ENCODE results near the gene SETDB2.

Gene SETDB2, protein sequence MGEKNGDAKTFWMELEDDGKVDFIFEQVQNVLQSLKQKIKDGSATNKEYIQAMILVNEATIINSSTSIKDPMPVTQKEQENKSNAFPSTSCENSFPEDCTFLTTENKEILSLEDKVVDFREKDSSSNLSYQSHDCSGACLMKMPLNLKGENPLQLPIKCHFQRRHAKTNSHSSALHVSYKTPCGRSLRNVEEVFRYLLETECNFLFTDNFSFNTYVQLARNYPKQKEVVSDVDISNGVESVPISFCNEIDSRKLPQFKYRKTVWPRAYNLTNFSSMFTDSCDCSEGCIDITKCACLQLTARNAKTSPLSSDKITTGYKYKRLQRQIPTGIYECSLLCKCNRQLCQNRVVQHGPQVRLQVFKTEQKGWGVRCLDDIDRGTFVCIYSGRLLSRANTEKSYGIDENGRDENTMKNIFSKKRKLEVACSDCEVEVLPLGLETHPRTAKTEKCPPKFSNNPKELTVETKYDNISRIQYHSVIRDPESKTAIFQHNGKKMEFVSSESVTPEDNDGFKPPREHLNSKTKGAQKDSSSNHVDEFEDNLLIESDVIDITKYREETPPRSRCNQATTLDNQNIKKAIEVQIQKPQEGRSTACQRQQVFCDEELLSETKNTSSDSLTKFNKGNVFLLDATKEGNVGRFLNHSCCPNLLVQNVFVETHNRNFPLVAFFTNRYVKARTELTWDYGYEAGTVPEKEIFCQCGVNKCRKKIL

DNA sequence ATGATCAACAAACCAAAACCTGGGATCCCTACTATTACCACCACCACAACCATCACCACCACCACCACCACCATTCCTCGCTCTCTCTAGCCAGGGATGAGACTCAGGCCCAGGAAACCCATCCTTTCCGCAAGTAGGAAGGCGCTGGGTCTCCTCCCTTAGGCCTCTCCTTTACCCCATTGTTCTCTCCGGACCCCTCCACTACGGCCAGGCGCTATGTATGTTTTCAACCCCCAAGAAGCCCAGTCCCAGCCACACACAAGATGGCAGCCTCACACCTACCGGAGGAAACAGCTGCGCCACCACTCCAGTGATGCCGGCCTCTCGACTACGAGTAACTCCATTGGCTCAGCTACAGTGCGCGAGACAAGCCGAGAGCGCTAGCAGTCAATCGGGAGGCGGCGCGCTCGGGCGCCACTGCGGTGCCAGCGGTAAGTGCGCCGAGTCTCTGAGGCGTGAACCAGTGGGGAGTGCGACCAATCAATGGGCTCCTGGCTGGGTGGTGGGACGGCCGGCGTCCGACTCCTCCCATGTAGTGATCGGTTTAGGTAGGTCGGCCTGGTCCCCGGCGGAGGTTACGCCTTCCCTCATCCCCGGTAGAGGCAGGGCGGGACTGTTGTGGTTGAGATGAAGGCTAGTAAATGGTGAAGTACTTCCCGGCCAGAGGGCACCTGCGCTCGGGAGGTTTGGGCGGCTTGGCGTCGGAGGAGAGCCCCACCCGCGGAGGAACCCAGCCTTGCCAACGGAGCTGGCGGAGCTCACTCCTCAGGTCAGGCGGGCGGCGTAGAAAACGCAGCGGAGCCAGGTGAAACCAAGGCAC is at the start of gene SETDB2, which contains the start of gene CAB39L:
SETDB2 (plus strand) TSS at position 571 of the 820 bp plus-strand sequence. CDS start 7,620 bp downstream, outside the sequence.
CAB39L (minus strand) TSS at position 361 of the 820 bp plus-strand sequence. CDS start 61,154 bp downstream, outside the sequence.
- DNase-seq (ENCODE audit: low read depth): peak; percentile 98
- TF ChIP-seq, protein P1, sequence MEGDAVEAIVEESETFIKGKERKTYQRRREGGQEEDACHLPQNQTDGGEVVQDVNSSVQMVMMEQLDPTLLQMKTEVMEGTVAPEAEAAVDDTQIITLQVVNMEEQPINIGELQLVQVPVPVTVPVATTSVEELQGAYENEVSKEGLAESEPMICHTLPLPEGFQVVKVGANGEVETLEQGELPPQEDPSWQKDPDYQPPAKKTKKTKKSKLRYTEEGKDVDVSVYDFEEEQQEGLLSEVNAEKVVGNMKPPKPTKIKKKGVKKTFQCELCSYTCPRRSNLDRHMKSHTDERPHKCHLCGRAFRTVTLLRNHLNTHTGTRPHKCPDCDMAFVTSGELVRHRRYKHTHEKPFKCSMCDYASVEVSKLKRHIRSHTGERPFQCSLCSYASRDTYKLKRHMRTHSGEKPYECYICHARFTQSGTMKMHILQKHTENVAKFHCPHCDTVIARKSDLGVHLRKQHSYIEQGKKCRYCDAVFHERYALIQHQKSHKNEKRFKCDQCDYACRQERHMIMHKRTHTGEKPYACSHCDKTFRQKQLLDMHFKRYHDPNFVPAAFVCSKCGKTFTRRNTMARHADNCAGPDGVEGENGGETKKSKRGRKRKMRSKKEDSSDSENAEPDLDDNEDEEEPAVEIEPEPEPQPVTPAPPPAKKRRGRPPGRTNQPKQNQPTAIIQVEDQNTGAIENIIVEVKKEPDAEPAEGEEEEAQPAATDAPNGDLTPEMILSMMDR (IDR thresholded peaks at IDR 0.05; ENCODE audit: control insufficient read depth, extremely low read depth, insufficient read depth): peak; percentile 27; the same call in 1 of the 2 replicates

DNA sequence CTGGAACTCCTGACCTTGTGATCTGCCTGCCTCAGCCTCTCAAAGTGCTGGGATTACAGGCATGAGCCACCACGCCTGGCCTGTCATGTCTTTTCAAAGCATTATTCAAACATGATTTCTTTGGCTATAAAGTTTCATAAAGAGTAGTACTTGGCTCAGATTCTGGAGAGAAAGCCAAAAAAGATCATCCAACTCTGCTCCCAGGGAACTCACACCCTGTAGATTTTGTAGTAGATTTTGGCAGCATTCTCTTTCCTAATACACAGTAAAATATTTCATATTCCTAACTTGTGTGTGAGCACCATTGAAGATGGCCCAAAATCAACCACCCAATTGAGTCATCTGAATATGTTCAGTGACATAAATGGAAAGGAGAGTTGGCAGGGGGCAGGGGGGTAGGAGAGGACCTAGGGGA is 48.6 kb upstream of the SETDB2 start:
- TF ChIP-seq, protein P1 (IDR thresholded peaks at IDR 0.05; ENCODE audit: control insufficient read depth, extremely low read depth, insufficient read depth): no peak

More for the DNA sequence above, at the start of gene SETDB2, which contains the start of gene CAB39L:
- peak within 1 kb of the TSS; percentile 62 for H3K4me3 ChIP-seq (ENCODE audit: low read depth, low read length)

DNA sequence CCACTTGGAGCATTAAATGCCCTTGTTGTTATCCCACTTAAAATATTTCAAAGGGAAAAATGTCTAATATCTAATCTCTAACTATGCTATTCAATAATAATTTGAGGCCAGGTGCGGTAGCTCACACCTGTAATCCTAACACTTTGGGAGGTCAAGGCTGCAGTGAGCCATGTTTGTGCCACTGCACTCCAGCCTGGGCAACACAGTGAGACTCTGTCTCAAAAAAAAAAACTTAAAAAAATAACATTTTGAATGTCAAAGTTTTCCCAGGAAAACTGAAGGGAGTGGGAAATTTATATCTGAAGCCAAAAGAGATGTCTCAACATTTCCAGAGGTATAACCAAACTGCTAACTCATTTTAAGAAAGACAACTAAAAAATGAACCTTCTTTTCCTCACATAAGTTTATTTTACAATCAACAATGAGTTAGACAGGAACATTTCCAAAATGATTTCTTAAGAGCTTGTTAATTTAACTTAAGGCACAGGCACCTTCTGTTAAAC is 48.1 kb upstream of the SETDB2 start:
- no peak overlapping the region for H3K4me3 ChIP-seq (ENCODE audit: low read depth, low read length)
- TF ChIP-seq, protein P1 (IDR thresholded peaks at IDR 0.05; ENCODE audit: control insufficient read depth, extremely low read depth, insufficient read depth): no peak
- no peak for DNase-seq (ENCODE audit: low read depth)

More for the DNA sequence above, 48.6 kb upstream of the SETDB2 start:
- H3K4me3 ChIP-seq (ENCODE audit: low read depth, low read length): no peak overlapping the region
- peak; percentile 92 for DNase-seq (ENCODE audit: low read depth)

DNA sequence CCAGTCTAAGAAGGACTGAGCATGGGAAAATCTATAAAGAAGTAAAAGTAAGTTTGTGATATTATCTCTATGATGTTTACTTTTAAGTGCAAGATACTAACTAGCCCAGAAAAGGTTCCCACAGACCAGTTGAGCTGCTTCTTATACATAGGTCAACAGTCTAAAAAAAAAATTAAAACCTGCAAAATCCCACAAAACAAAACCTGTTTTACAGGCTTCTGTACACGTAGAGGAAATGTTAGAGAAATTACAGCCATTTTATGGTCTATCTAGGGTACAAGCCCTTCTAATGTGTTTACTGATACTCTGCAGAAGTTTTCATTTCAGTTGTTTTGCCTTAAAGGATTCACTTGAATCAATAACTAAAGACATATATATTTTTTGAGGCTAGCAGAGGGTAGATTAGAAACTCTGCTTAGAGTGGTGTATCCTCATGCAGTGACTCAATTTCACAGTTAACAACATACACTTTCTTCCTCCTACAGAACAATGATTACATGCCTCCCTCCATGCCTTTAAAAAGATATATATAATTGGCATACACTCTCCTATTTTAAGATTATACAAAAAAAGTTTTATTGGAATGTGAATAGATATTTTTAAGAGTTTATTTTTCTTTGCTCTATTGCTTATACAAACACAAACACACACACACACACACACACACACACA is 44.1 kb upstream of the SETDB2 start:
- DNase-seq (ENCODE audit: low read depth): peak; percentile 99
- peak overlapping the region; percentile 82 for H3K4me3 ChIP-seq (ENCODE audit: low read depth, low read length)
- TF ChIP-seq, protein P1 (IDR thresholded peaks at IDR 0.05; ENCODE audit: control insufficient read depth, extremely low read depth, insufficient read depth): no peak

DNA sequence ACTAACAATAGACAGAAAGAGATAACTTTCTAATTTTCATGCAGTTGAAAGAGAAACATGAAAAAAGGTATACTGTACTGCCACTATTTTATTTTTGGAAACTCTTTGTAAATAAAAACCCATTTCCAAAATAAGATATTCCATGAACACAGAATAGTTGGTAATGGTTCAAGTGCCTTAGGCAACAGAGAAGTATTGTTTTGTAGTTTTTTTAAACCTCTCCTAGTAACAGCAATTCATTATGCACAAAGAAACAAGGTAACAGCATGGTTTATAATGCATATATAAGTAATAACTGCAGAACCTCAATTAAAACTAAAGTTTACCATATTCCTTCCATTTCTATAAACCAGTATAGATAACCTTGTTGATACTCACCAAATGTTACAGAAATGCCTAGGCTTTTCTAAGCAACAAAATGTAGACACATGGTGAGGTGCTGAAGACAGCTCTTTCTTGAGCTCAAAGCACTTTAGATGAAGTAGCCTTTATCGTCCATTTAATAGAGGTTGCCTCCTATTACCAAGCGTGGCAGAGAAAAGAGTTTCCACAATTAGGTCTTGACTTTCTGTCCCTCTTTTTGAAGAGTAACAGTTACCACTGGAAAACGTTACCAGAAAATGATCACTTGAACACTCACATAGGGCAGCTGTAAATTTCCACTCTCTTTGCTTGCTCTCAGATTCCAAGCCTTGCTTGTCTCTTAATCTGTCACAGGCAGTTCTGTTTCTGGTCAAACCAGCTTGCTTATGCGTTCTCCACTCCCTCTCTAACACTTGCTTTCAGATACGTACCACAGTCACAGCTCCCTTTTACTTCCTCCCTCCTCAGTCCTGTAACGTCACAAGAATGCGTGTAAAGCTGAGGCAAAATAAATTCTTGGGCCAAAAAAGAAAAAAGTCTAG is 43.1 kb upstream of the SETDB2 start:
- TF ChIP-seq, protein P1 (IDR thresholded peaks at IDR 0.05; ENCODE audit: control insufficient read depth, extremely low read depth, insufficient read depth): no peak
- peak overlapping the region; percentile 82 for H3K4me3 ChIP-seq (ENCODE audit: low read depth, low read length)
- peak; percentile 95 for DNase-seq (ENCODE audit: low read depth)
